Psoas muscle (tissue), 8 donors: ENCODE data around the gene RNH1. TPM values are rescaled to one million over a fixed set of nuclear protein-coding genes. Genes with fewer than 3 reads are reported as not detected.

Source experiments
- ATAC-seq, 4 donors: fragments of 200-7000 bp; cut with Tn5 transposase; one replicate each; pipeline ENCODE4 v1.9.1; 2020; ENCODE audit warnings: moderate library complexity in 3 of 4, mild to moderate bottlenecking in 2 of 4
- DNase-seq, 2 donors: peaks; one replicate each; pipeline ENCODE4 v3.0.0-alpha.2; 2020
- H3K27ac ChIP-seq: fragments of 200-600 bp; one replicate; pipeline ENCODE4 v1.8.0; 2022
- H3K27me3 ChIP-seq, 3 donors: fragments of 200-600 bp in 1 of 3; one replicate each; pipeline versions ENCODE4 v1.6.1 to v1.8.0; 2013 to 2022; ENCODE audit warnings: low read length in 2 of 3, mild to moderate bottlenecking in 2 of 3, moderate library complexity in 1 of 3; ENCODE audit not compliant: insufficient read depth in 3 of 3
- H3K36me3 ChIP-seq, 2 donors: fragments of 200-600 bp in 1 of 2; one replicate each; pipeline versions ENCODE4 v1.6.1 to v1.8.0; 2013 to 2022; ENCODE audit warnings: low read depth in 1 of 2, mild to moderate bottlenecking in 1 of 2, moderate library complexity in 1 of 2; ENCODE audit not compliant: insufficient read depth in 1 of 2
- H3K4me1 ChIP-seq: fragments of 200-600 bp; one replicate; pipeline ENCODE4 v1.8.0; 2022
- H3K4me3 ChIP-seq: fragments of 200-600 bp; one replicate; pipeline ENCODE4 v1.8.0; 2022; ENCODE audit warnings: mild to moderate bottlenecking
- H3K9me3 ChIP-seq: fragments of 200-600 bp; one replicate; pipeline ENCODE4 v1.8.0; 2022
- WGBS, 3 donors: extraction: QIAGEN DNeasy Blood & Tissue Kit; methylation state at CpG; one replicate each; pipeline versions ENCODE4 v1.1.6 to v1.1.7; 2013; 5-methylcytosine and 5-hydroxymethylcytosine counted together
- intact Hi-C, 2 donors: fragments of 100-400 bp; cut with DNase I; formaldehyde crosslinking; loops; one replicate each; pipeline versions ENCODE4 v1.11.0 to v1.14.2; 2022
- polyA plus RNA-seq, 3 donors: library from polyadenylated mRNA; stranded (reverse); fragments of 200-250 nt; gene quantifications; one replicate each; pipeline ENCODE4 v1.2.3, GENCODE V29; 2013
- total RNA-seq, 4 donors: library from RNA; stranded (reverse); fragmentation: NEBNext Ultra II Directional in 2 of 4; extraction: Animal tissue kit (Norgen Biotek cat#: 25700) in 2 of 4; gene quantifications; one replicate each; pipeline versions ENCODE4 v1.2.1 to v1.2.4, GENCODE V29; 2021 to 2023
- TF ChIP-seq, protein P1 (sequence below): fragments of 200-600 bp; IDR thresholded peaks from one replicate; pipeline ENCODE4 v1.8.0; 2022; ENCODE audit warnings: antibody characterized with exemption
- donor health status: healthy with polysubstance abuse.
- donor health status: DM: no; HTN: no; CAD: no; lungs with moderate emphysema.
- donor health status: Bipolar disorder and iron deficiency.
- donor health status: healthy.
- donor health status: DM: yes; HTN: yes; CAD: no.
- donor health status: DM: no; HTN: no; CAD: no.
- donor health status: DM: no; HTN: no; CAD: no.
- donor health status: DM: yes; HTN: yes; CAD: no.

Gene RNH1
- total and polyA plus RNA-seq, 7 donors = 103 to 181 (median 106) TPM

DNA sequence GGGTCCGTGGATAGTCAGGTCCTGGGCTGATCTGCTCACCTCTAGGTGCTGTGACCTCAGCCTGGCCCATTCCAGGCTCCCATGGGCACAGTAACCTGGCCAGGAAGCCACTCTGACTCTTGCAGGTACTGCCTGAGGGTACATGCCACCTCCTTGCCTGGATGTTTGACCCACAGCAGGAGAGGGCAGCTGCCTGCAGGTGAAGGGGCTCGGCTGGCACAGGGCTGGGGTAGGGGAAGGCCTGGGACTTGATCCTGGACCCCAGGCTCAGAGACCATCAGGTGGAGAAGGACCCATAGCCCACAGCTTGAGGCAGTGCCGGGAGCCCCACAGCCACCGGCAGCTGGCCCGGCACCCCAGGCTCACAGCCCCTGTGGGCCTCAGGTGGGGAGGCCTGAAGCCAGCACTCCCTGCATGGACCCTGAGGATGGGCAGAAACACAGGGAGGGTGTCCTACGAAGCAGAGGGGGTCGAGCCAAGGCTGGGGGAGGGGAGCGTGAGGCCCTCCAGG, 33.0 kb upstream of the RNH1 start:
- Histone ChIP-seq H3K4me1 (peaks cover 14% of the 10 kb centered on the region), H3K27me3 (peaks cover 0 to 16% (median 0%) of the 10 kb centered on the region in 3 donors), H3K4me3 (no peak overlapping the region), H3K9me3 (no peaks in the 10 kb centered on the region), H3K27ac (no peak overlapping the region), H3K36me3 (no peaks in the 10 kb centered on the region)
- DNase-seq = peak in 1 of 2 donors; percentile 46
- WGBS, 3 donors = 84 to 91% (median 86%) methylated on average over 7 to 8 of the region's 8 CpGs
- ATAC-seq = no peak
- TF ChIP-seq, protein P1, sequence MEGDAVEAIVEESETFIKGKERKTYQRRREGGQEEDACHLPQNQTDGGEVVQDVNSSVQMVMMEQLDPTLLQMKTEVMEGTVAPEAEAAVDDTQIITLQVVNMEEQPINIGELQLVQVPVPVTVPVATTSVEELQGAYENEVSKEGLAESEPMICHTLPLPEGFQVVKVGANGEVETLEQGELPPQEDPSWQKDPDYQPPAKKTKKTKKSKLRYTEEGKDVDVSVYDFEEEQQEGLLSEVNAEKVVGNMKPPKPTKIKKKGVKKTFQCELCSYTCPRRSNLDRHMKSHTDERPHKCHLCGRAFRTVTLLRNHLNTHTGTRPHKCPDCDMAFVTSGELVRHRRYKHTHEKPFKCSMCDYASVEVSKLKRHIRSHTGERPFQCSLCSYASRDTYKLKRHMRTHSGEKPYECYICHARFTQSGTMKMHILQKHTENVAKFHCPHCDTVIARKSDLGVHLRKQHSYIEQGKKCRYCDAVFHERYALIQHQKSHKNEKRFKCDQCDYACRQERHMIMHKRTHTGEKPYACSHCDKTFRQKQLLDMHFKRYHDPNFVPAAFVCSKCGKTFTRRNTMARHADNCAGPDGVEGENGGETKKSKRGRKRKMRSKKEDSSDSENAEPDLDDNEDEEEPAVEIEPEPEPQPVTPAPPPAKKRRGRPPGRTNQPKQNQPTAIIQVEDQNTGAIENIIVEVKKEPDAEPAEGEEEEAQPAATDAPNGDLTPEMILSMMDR = no peak
- intact Hi-C loops = no loop called here

DNA sequence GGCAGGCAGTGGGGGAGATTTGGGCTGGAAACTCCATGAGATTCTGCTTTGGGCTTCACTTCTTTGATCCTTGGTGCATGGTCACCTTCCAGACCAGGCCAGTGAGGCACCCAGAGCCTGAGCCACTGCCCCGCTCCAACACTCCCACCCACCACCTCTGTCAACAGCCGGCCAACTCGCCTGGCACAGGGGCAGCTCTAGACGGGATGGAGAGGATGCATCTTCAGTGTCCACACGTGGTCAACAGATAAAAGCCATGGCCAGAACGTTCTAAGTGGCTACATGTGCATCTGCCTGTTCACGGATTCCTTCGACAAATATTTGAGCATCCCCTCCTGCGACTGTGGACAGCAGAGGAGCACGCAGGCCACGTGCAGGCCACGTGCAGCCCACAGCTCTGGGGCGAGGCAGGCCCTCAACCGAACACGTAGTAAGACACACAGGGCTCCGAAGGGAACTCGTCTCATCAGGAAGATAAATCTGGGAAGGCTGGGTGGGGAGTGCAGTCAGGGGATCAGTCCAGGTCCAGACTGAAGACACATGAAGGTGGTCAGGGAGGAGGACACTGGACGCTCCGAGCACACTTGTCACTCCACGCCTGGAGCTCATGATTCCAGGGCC, 31.5 kb upstream of the RNH1 start:
- H3K27ac ChIP-seq = no peak overlapping the region
- TF ChIP-seq, protein P1 = no peak
- H3K27me3 ChIP-seq = peaks cover 0 to 16% (median 0%) of the 10 kb centered on the region in 3 donors
- WGBS, 3 donors = 85 to 89% (median 87%) methylated on average over 20 of the region's 20 CpGs
- peaks cover 0 to 3% of the 10 kb centered on the region in 2 donors for H3K36me3 ChIP-seq
- no peak for DNase-seq
- no peak overlapping the region for H3K4me3 ChIP-seq
- intact Hi-C loops = no loop called here
- H3K9me3 ChIP-seq = no peaks in the 10 kb centered on the region
- peaks cover 25% of the 10 kb centered on the region for H3K4me1 ChIP-seq
- ATAC-seq = no peak

DNA sequence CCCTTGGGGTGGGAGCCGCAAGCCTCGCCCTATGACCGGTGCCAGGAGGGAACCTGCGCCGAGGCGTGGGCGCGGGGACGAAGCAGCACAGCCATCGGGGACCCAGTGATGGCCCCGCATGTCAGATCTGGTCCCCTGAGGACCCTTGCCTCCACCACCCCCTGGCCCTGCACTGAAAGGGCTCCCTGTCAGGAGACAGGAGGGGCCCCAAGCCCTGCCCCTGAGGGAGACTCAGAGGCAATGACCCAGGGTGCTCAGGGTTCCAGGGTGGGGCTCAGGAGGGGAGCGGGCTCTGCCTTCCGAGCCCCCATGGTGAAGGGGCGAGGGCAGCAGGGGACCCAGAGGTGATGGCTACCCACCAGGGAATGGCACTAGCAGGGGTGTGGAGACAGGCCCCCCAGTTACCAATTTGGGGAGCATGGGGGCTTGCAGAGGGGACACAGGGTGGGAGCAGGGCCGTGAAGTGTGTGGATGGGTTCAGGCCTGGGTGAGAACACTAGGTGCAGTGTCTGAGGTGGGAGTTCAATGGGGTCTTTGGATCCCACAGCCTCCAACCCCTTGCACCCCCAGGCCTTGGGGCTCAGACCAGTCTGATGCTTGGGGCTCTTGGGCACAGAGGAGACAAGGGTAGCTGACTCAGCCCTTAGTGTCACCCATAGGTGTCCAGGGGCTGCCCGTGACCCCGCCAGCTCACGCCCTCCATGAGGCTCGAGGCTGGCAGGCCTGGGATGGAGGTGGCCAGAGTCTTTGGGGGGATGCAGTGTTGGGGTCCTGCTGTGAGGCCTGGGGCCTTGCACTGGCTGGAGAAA, 30.8 kb upstream of the RNH1 start:
- H3K36me3 ChIP-seq = peaks cover 0 to 11% of the 10 kb centered on the region in 2 donors
- H3K27me3 ChIP-seq = peaks cover 0 to 16% (median 0%) of the 10 kb centered on the region in 3 donors
- peak in 1 of 2 donors; percentile 50 for DNase-seq
- peaks cover 27% of the 10 kb centered on the region for H3K4me1 ChIP-seq
- H3K27ac ChIP-seq = no peak overlapping the region
- intact Hi-C loops = no loop called here
- no peak for ATAC-seq
- H3K4me3 ChIP-seq = peak overlapping the region; percentile 81
- 44 to 55% (median 53%) methylated on average over 19 of the region's 19 CpGs for WGBS, 3 donors
- H3K9me3 ChIP-seq = no peaks in the 10 kb centered on the region
- TF ChIP-seq, protein P1 = no peak

- no peaks in the 10 kb centered on the region for H3K9me3 ChIP-seq
- DNase-seq (peak; percentile 76 to 87), ATAC-seq (peak; percentile 5 to 25 (median 21))
- intact Hi-C loops = no loop called here
- peak within 1 kb of the TSS; percentile 19 for H3K27ac ChIP-seq
- H3K4me3 ChIP-seq = peak within 1 kb of the TSS; percentile 81
- WGBS, 3 donors = 2 to 4% (median 4%) methylated on average over 75 to 93 of the region's 93 CpGs
- peaks cover 30% of the 10 kb centered on the region for H3K4me1 ChIP-seq
- H3K27me3 ChIP-seq = peaks cover 0 to 16% (median 0%) of the 10 kb centered on the region in 3 donors
- peaks cover 0 to 19% of the 10 kb centered on the region in 2 donors for H3K36me3 ChIP-seq
- TF ChIP-seq, protein P1 = no peak
These were observed 30.0 kb upstream of the RNH1 start, which contains the start of gene LRRC56 for GRCh38 chr11:536841-537621. Gene LRRC56 (plus strand): TSS chr11:537527. CDS start chr11:540685, 3,158 bp downstream.
